Tibial nerve (tissue), 4 donors: ENCODE data around the gene BRINP2.

Experiments
- CTCF ChIP-seq, 5 experiments: fragments of 200-600 bp in 3 of 5; fragments of 450-650 bp in 2 of 5; sonication (generic) in 3 of 5; IDR thresholded peaks; one replicate each; pipeline ENCODE4 v1.5.1; 2016 to 2019; ENCODE audit warnings: antibody characterized with exemption in 5 of 5, mild to moderate bottlenecking in 3 of 5, moderate library complexity in 2 of 5
- EP300 ChIP-seq, 2 donors: sonication (generic); formaldehyde crosslinking; IDR thresholded peaks; one replicate each; pipeline ENCODE4 v1.6.1; 2017; ENCODE audit warnings: antibody characterized with exemption in 2 of 2, mild to moderate bottlenecking in 1 of 2

GRCh38 chr1:177243773-177244172, 73.0 kb downstream of the BRINP2 start:
- TF ChIP-seq EP300 (IDR thresholded peaks at IDR 0.05) (no peak), CTCF (IDR thresholded peaks at IDR 0.05) (no peak)
